Stimulated activated CD8-positive, alpha-beta memory T cell treated with anti-CD3 and anti-CD28 coated beads, Interleukin-2, amount 100 ng/mL, for 1 hour (primary cell): Measurements from ENCODE around the gene THOC5.
"Not testable (repeated sequence)": the region's sequence is repeated elsewhere in the genome, so short reads cannot be mapped to it uniquely, and the experiment has no call there.

Source experiments
- DNase-seq, 2 donors: peaks; one replicate each; pipeline ENCODE4 v3.0.0-alpha.2; 2020; ENCODE audit warnings: low read depth in 2 of 2

THOC5 gene

DNA sequence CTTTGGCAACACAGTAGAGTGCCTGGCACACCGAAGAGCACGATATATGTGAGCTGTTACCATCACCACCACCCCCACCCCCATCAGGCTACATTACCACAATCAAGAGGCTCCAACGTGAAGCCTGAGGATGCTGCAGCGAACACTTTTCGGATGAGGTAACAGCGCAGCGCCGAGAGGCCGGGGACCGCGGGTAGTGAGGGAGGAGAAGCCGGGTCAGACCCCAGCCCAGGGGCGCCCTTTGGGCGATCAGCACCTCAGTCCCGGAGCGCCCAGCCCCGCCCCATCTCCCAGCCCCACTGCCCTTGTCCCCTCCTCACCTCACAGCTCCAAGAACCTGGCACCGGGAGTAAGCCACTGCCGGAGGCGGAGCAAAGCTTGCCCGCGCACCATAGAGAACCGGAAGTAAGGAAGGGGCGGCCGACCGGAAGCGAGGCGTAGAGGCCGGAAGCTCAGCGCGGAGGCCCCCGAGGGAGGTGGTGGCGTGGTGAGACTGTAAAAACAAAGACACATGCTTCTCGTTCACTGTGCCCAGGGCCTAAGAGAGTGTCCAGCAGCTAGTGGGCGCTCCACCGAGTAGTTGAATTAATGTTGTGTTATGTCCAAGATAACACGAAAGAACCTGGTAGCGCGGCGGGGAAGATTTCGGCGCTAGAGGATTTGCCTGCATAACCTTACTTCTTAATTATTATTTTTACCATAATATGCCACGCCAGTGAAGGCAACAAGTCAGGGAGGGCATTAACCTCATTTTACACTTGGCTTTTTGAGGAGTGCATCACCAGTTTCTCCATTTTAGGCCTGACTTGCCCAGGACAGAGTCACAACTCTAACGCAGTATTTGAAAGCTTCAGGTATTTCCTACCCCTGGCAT lies at the start of gene THOC5:
Gene THOC5, minus strand, starts transcription at position 407 of the 874 bp plus-strand sequence. CDS start 4,610 bp downstream, outside the sequence.
- DNase-seq: peak; percentile 80 to 82

DNA sequence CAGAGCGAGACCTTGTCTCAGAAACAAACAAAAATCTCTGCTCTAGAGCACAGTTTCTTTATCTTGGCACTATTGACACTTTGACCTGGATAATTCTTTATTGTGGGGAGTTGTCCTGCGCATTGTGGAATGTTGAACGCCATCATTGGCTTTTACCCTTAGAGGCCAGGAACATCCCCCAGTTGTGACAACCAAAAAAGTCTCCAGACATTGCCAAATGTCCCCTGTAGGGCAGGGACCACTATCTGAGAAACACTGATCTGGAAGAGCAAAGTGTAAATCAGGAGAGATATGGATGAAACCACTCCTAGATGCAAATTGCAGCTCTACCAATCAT lies 45.1 kb upstream of the THOC5 start:
- no peak for DNase-seq

- not testable (repeated sequence) for DNase-seq
These were observed 44.5 kb upstream of the THOC5 start for GRCh38 chr22:29597871-29598683.

DNA sequence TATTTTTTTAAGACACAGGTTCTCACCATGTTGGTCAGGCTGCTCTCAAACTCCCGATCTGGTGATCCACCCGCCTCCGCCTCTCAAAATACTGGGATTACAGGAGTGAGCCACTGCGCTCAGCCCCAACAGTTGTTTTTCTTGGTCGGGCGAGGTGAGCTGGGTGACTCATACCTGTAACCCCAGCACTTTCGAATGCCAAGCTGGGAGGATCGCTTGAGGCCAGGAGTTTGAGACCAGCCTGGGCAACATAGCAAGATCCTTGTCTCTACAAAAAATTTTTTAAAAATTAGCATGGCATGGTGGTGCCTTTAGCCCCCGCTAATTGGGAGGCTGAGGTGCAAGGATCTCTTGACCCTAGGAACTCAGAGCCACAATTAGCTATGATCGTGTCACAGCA lies 42.9 kb upstream of the THOC5 start:
- no peak for DNase-seq

DNA sequence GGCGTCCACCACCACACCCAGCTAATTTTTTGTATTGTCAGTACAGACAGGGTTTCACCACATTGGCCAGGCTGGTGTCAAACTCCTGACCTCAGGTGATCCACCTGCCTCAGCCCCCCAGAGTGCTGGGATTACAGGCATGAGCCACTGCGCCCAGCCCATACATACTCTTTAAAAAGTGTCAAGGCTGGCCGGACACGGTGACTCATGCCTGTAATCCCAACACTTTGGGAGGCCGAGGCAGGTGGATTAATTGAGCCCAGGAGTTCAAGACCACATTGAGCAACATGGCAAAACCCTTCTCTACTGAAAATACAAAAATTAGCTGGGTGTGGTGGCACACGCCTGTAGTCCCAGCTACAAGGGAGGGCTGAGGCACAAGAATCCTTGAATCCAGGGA lies 40.9 kb upstream of the THOC5 start:
- DNase-seq: not testable (repeated sequence)

DNA sequence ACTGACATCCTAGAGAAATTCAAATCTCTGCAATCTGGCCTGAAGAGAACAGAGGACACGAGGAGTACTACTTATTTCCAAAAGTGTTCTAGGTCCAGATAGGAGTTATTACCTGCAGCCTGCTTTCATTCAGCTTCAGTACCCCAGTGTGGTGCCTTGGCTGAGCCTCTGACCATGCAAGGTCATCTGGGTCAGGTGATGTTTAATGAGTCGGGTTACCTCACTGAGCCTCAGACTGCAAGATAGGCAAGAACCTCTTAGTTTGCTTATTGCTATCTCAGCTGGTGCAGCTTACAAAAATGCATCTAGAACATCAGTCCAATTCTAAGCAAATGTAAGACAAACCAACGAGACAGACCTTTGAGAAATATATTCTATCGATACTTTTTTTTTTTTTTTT lies 40.4 kb upstream of the THOC5 start:
- DNase-seq: no peak

GRCh38 chr22:29587938-29588699 lies 34.6 kb upstream of the THOC5 start:
- DNase-seq: no peak

DNA sequence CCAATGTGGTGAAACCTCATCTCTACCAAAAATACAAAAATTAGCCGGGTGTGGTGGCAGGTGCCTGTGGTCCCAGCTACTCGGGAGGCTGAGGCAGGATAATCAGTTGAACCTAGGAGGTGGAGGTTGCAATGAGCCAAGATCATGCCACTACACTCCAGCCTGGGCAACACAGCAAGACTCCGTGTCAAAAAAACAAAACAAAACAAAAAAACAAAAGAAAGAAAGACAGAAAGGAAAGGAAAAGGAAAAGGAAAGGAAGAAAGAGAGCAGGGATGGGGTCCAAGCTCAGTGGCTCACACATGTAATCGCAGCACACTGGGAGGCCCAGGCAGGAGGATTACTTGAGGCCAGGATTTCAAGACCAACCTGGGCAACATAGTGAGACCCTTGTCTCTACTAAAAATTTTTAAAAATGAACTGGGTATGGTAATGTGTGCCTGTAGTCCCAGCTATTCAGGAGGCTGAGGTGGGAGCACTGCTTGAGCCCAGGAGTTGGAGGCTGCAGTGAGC lies 32.7 kb upstream of the THOC5 start:
- DNase-seq: not testable (repeated sequence)

- DNase-seq: no peak
These were observed 31.4 kb upstream of the THOC5 start for GRCh38 chr22:29584975-29585374.

- no peak for DNase-seq
These were observed 28.2 kb upstream of the THOC5 start for GRCh38 chr22:29581799-29582198.

- no peak for DNase-seq
These were observed 26.7 kb upstream of the THOC5 start for GRCh38 chr22:29580200-29580810.

GRCh38 chr22:29578462-29579200 lies 25.1 kb upstream of the THOC5 start:
- DNase-seq: no peak

DNA sequence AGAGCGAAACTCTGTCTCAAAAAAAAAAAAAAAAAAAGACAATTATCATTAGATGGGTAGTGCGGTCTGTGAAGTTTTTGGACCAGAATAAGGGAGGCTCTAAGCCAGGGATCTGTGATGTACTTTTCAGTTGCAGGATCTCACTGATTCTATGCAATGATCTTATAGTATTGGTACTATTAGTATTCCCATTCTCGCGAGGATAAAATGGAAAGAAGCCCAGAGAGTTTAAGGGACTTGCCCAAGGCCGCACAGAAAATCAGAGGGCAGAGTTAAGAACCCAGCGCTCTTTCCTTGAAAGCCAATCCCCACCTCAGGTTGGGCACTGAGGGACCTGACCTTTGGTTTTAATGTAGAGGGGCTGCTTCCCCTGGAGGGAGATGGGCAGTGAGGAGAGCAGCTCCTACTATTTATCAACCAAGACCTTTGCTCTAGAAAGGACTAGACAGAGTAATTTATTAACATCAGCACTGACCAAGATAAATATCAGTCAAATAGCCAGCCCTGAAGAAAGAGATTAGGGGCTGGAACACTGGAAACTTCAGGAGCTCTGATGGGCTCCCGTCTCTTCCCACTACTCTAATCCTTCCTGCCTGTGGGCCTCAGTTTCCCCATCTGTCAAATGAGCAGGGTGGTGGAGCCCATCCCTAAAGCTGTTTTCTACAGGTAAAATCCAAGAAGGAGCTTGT lies 21.3 kb upstream of the THOC5 start:
- DNase-seq: no peak

GRCh38 chr22:29570912-29571549 lies 17.5 kb upstream of the THOC5 start:
- DNase-seq: no peak

GRCh38 chr22:29570456-29570855 lies 16.9 kb upstream of the THOC5 start:
- DNase-seq: no peak

DNA sequence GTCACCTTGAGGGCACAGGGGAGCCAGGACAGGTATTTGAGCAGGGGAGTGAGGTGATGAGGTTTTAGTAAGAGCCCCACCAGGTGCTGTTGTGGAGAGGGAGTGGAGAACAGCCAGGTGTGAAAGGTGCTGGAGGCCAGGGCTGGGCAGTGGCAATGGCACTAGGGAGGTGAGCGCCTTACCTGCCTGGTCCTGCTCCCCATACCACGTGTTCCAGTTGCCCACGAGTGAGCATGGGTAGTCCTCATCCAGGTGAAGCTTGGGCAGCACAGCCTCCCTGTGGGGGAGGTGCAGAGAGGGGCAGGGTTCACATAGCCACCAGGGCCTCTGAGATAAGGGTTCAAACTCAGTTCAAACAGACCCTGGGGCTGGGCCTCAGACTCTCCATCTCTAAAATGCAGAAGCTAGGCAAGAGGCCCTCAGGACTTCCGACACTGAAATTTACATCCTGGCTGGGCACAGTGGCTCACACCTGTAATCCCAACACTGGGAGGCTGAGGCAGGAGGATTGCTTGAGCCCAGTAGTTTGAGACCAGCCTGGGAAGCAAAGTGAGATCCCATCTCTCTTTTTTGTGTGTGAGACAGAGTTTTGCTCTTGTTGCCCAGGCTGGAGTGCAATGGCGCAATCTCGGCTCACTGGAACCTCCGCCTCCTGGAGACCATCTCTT lies 15.6 kb upstream of the THOC5 start:
- DNase-seq: no peak

DNA sequence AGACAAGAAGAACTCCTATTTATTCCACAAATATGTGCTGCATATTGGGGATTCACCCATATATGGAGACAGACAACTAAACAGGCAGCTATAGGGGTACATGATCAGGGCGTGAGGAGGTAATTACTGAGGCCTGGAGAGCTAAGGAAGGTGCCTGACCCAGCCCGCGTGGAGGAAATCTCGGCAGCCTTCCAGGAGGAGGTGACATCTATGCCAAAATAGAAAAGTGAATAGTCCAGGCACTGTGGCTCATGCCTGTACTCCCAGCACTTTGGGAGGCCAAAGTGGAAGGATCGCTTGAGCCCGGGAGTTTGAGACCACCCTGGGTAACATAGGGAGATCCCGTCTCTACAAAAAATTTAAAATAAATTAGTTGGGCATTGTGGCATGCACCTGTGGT lies 13.8 kb upstream of the THOC5 start:
- no peak for DNase-seq

- DNase-seq: not testable (repeated sequence)
These were observed 13.0 kb upstream of the THOC5 start for GRCh38 chr22:29566513-29566912.
